ENCODE results near the gene SLFN11.
"Not testable (repeated sequence)": the region's sequence is repeated elsewhere in the genome, so short reads cannot be mapped to it uniquely, and the experiment has no call there.

SLFN11 gene

GRCh38 chr17:35359398-35359797 is 14.0 kb downstream of the SLFN11 start:
- DNase-seq (ENCODE audit: low spot score): no peak

GRCh38 chr17:35352284-35352683 is 21.1 kb downstream of the SLFN11 start:
- DNase-seq (ENCODE audit: low spot score): no peak

- DNase-seq (ENCODE audit: low spot score): no peak
Observed at GRCh38 chr17:35350493-35350892, 22.9 kb downstream of the SLFN11 start.

GRCh38 chr17:35345926-35346771 is 27.3 kb downstream of the SLFN11 start:
- no peak for DNase-seq (ENCODE audit: low spot score)

GRCh38 chr17:35345445-35345925 is 27.9 kb downstream of the SLFN11 start:
- DNase-seq (ENCODE audit: low spot score): no peak

- DNase-seq (ENCODE audit: low spot score): no peak
Observed at GRCh38 chr17:35344262-35344661, 29.2 kb downstream of the SLFN11 start.

GRCh38 chr17:35342276-35342675 is 31.1 kb downstream of the SLFN11 start:
- DNase-seq (ENCODE audit: low spot score): no peak

GRCh38 chr17:35341411-35341992 is 31.9 kb downstream of the SLFN11 start:
- no peak for DNase-seq (ENCODE audit: low spot score)

GRCh38 chr17:35338230-35338629 is 35.2 kb downstream of the SLFN11 start:
- DNase-seq (ENCODE audit: low spot score): no peak

GRCh38 chr17:35337364-35337763 is 36.1 kb downstream of the SLFN11 start:
- no peak for DNase-seq (ENCODE audit: low spot score)

GRCh38 chr17:35333578-35333977 is 39.8 kb downstream of the SLFN11 start:
- DNase-seq (ENCODE audit: low spot score): not testable (repeated sequence)

GRCh38 chr17:35322749-35323148 is 50.7 kb downstream of the SLFN11 start:
- no peak for DNase-seq (ENCODE audit: low spot score)

- DNase-seq (ENCODE audit: low spot score): no peak
Observed at GRCh38 chr17:35315971-35316370, 57.5 kb downstream of the SLFN11 start.

- DNase-seq (ENCODE audit: low spot score): no peak
Observed at GRCh38 chr17:35315283-35315682, 58.1 kb downstream of the SLFN11 start.

- DNase-seq (ENCODE audit: low spot score): no peak
Observed at GRCh38 chr17:35314415-35315216, 58.8 kb downstream of the SLFN11 start.

GRCh38 chr17:35313875-35314409 is 59.5 kb downstream of the SLFN11 start:
- no peak for DNase-seq (ENCODE audit: low spot score)

- DNase-seq (ENCODE audit: low spot score): peak; percentile 39
Observed at GRCh38 chr17:35312790-35313711, 60.4 kb downstream of the SLFN11 start.

GRCh38 chr17:35312346-35312745 is 61.1 kb downstream of the SLFN11 start:
- DNase-seq (ENCODE audit: low spot score): no peak

GRCh38 chr17:35309345-35309744 is 64.1 kb downstream of the SLFN11 start:
- not testable (repeated sequence) for DNase-seq (ENCODE audit: low spot score)

Measured in HuH-7.5 (cell line).